HFF-Myc (cell line): ENCODE measurements around the gene CCDC28B.
A peak's percentile ranks its signal among the peaks of the same experiment; 100 is the strongest.

ENCODE experiments used
- DNase-seq: peaks from one replicate; pipeline ENCODE4 v3.0.0-alpha.2; 2011; ENCODE audit warnings: low read depth; ENCODE audit errors: extremely low read depth
- H3K4me3 ChIP-seq: replicated peaks from 2 replicates; pipeline ENCODE4 v1.5.1; 2011; ENCODE audit warnings: low read depth, mild to moderate bottlenecking, control low read depth, low read length
- TF ChIP-seq, protein P1 (sequence below): IDR thresholded peaks from 2 replicates; pipeline ENCODE4 v1.5.1; 2012; ENCODE audit warnings: mild to moderate bottlenecking, low read depth, low read length, control low read depth; ENCODE audit errors: missing control alignments

CCDC28B gene

DNA sequence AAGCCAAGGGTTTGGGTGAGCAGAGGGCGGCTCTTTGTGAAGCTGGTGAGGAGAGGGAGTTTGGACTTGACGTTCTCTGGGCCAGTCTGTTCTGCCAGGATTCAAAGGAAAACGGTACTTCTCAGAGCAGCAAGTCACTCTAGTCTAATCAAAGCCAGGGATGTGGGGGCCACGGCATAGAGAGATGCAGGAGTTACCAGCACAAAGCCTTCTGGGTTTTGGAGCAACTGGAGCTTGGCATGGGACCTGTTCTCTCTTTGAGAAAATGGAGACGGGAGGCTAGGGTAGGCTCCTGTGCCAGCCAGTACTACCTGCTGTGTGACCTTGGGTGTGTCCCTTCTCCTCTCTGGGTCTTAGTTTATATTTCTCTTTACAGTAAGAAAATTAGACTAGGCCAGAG lies 18.8 kb upstream of the CCDC28B start:
- peak overlapping the region; percentile 86 for H3K4me3 ChIP-seq
- DNase-seq = no peak
- TF ChIP-seq, protein P1, sequence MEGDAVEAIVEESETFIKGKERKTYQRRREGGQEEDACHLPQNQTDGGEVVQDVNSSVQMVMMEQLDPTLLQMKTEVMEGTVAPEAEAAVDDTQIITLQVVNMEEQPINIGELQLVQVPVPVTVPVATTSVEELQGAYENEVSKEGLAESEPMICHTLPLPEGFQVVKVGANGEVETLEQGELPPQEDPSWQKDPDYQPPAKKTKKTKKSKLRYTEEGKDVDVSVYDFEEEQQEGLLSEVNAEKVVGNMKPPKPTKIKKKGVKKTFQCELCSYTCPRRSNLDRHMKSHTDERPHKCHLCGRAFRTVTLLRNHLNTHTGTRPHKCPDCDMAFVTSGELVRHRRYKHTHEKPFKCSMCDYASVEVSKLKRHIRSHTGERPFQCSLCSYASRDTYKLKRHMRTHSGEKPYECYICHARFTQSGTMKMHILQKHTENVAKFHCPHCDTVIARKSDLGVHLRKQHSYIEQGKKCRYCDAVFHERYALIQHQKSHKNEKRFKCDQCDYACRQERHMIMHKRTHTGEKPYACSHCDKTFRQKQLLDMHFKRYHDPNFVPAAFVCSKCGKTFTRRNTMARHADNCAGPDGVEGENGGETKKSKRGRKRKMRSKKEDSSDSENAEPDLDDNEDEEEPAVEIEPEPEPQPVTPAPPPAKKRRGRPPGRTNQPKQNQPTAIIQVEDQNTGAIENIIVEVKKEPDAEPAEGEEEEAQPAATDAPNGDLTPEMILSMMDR = no peak

DNA sequence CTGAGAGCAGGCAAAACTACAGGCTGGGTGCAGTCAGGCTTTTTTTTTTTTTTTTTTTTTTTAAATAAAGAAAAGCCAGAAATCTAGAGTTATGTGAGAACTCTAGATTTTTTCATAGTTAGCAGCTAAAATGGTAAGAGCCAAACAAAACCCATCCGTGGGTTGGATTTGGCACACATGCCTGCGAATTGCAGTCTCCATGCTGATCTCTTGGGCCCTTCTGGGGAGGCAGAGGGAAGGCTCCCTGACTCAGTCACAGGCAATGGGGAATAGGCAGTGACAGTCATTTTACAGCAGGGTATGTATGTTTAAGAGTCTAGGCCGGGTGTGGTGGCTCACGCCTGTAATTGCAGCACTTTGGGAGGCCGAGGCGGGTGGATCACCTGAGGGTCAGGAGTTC lies 18.3 kb upstream of the CCDC28B start:
- H3K4me3 ChIP-seq = peak overlapping the region; percentile 86
- TF ChIP-seq, protein P1 = no peak
- no peak for DNase-seq

DNA sequence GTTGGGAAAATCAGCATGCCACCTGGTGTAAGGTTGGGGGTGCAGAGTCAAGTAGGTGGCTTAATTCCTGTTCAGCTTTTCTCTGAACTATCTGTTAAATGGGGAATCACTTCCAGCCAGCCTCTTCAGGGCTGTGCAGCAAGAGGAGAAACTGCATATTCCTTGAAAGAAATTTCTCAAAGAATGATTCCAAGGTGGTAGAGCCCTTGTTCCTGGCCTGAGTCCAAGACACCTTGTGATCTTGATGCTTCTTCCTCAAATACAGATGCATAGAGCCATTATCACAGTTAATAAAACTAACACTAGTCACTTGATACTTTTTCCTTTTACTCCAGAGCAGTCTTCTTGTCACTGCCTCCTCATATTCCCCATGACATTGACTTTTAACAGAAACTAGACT lies 15.7 kb upstream of the CCDC28B start:
- no peak overlapping the region for H3K4me3 ChIP-seq
- TF ChIP-seq, protein P1 = no peak
- DNase-seq = no peak

DNA sequence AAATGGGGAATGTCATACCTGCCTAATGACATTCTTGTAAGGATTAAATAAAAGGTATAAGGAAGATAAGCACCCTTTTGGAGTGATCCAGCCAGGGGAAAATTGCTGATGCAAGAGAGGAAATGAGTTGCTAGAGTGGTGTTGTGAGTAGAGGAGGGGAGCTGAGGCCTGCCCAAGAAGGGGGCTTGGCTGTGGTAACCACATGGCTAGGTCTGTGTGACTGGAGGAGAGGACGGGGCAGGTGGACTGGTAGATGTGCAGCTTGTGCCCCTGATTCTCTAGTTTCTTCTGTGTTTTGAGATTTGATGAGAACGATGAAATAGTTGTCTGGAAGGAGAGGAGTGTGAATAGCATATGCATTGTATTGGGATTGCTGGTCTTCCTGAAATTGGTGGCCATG lies 14.3 kb upstream of the CCDC28B start:
- TF ChIP-seq, protein P1 = no peak
- no peak overlapping the region for H3K4me3 ChIP-seq
- DNase-seq = no peak

DNA sequence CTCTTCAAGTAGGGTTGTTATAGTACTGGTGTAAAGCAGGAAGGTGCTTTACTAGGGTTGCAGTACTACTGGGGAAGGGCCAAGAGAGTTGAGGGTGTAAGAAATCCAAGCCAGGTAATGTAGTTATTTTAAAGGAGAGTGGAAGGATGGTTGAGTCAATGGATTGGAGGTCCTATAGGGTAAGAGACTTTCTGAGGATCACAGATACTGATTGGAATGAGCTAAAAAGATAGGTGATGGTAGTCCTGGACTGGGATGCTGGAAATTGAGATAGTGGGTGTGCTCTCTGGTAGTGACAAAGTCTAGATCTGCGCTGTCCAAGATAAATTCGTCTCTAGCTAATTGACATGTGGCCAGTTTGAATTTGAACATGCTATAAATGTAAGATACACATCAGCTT lies 13.9 kb upstream of the CCDC28B start:
- DNase-seq = no peak
- no peak overlapping the region for H3K4me3 ChIP-seq
- TF ChIP-seq, protein P1 = no peak

GRCh38 chr1:32187850-32188249 lies 12.5 kb upstream of the CCDC28B start:
- DNase-seq = no peak
- no peak overlapping the region for H3K4me3 ChIP-seq
- TF ChIP-seq, protein P1 = no peak

GRCh38 chr1:32192220-32192948 lies 8.0 kb upstream of the CCDC28B start:
- TF ChIP-seq, protein P1 = no peak
- no peak overlapping the region for H3K4me3 ChIP-seq
- DNase-seq = no peak
